GM23338 (cell line): Measurements from ENCODE around the gene RAB8B. TPM values are rescaled to one million over a fixed set of nuclear protein-coding genes. Genes with fewer than 3 reads are reported as not detected.

Source experiments
- ATAC-seq: fragments of 200-7000 bp; cut with Tn5 transposase; 3 replicates; pipeline ENCODE4 v1.9.1; 2020
- DNase-seq: peaks from one replicate; pipeline ENCODE4 v3.0.0-alpha.2; 2015; ENCODE audit warnings: low spot score
- H2AFZ ChIP-seq: fragments of 200-600 bp; sonication (generic); 2 replicates; pipeline ENCODE4 v1.8.0; 2016; ENCODE audit warnings: antibody characterized with exemption, mild to moderate bottlenecking, moderate library complexity
- H3F3A ChIP-seq: fragments of 200-600 bp; sonication (generic); replicated peaks from 2 replicates; pipeline ENCODE4 v1.8.0; 2017; ENCODE audit warnings: antibody characterized with exemption, mixed run types, low read depth
- H3K27ac ChIP-seq: fragments of 200-600 bp; sonication (generic); 2 replicates; pipeline ENCODE4 v1.6.1; 2016; ENCODE audit warnings: low read depth
- H3K27me3 ChIP-seq: fragments of 200-600 bp; sonication (generic); 2 replicates; pipeline ENCODE4 v1.8.0; 2016; ENCODE audit warnings: mild to moderate bottlenecking, mixed run types, moderate library complexity; ENCODE audit not compliant: insufficient read depth
- H3K36me3 ChIP-seq: fragments of 200-600 bp; sonication (generic); 2 replicates; pipeline ENCODE4 v1.8.0; 2016; ENCODE audit warnings: mild to moderate bottlenecking; ENCODE audit not compliant: insufficient read depth
- H3K4me1 ChIP-seq: fragments of 200-600 bp; sonication (generic); 2 replicates; pipeline ENCODE4 v1.8.0; 2016; ENCODE audit warnings: mild to moderate bottlenecking, moderate library complexity; ENCODE audit not compliant: insufficient read depth
- H3K4me2 ChIP-seq: fragments of 200-600 bp; sonication (generic); 2 replicates; pipeline ENCODE4 v1.7.1; 2017; ENCODE audit warnings: mixed run types
- H3K4me3 ChIP-seq: fragments of 200-600 bp; sonication (generic); 2 replicates; pipeline ENCODE4 v1.6.1; 2016; ENCODE audit warnings: mixed run types
- H3K79me2 ChIP-seq: fragments of 200-600 bp; sonication (generic); replicated peaks from 2 replicates; pipeline ENCODE4 v1.8.0; 2017; ENCODE audit warnings: mild to moderate bottlenecking; ENCODE audit not compliant: insufficient read depth
- H3K9me2 ChIP-seq: fragments of 200-600 bp; sonication (generic); 2 replicates; pipeline ENCODE4 v1.8.0; 2017; ENCODE audit not compliant: insufficient read depth
- H4K20me1 ChIP-seq: fragments of 200-600 bp; sonication (generic); replicated peaks from 2 replicates; pipeline ENCODE4 v1.8.0; 2017; ENCODE audit warnings: mild to moderate bottlenecking; ENCODE audit not compliant: insufficient read depth
- H3K27ac Mint-ChIP-seq: 2 replicates; pipeline ENCODE4 v1.8.0; 2020; ENCODE audit warnings: inconsistent platforms, mild to moderate bottlenecking, moderate library complexity, mixed read lengths
- H3K27me3 Mint-ChIP-seq: 3 replicates; pipeline ENCODE4 v1.8.0; 2022; ENCODE audit warnings: low read depth, mild to moderate bottlenecking, moderate library complexity, mixed read lengths, inconsistent platforms; ENCODE audit not compliant: insufficient read depth, poor library complexity
- H3K36me3 Mint-ChIP-seq: 3 replicates; pipeline ENCODE4 v1.8.0; 2021; ENCODE audit warnings: low read depth, mild to moderate bottlenecking, inconsistent platforms, moderate library complexity, mixed read lengths
- H3K4me1 Mint-ChIP-seq: 3 replicates; pipeline ENCODE4 v1.8.0; 2020; ENCODE audit warnings: mild to moderate bottlenecking, inconsistent platforms, mixed read lengths
- H3K4me3 Mint-ChIP-seq: 3 replicates; pipeline ENCODE4 v1.8.0; 2021; ENCODE audit warnings: moderate library complexity, mild to moderate bottlenecking, inconsistent platforms, mixed read lengths
- H3K9me3 Mint-ChIP-seq: 3 replicates; pipeline ENCODE4 v1.8.0; 2020; ENCODE audit warnings: moderate library complexity, mild to moderate bottlenecking, inconsistent platforms, mixed read lengths
- CREB1 ChIP-seq: fragments of 250-450 bp; sonication (Bioruptor Pico); IDR thresholded peaks from 2 replicates; pipeline ENCODE4 v1.5.0; 2020; ENCODE audit warnings: low read depth, mild to moderate bottlenecking, moderate library complexity
- EZH2 ChIP-seq: fragments of 200-600 bp; sonication (generic); IDR thresholded peaks from one replicate; pipeline ENCODE4 v1.8.0; 2017; ENCODE audit warnings: antibody characterized with exemption, mild to moderate bottlenecking, low read depth; ENCODE audit not compliant: unreplicated experiment
- EZH2phosphoT487 ChIP-seq: fragments of 200-600 bp; sonication (generic); IDR thresholded peaks from one replicate; pipeline ENCODE4 v1.8.1; 2018; ENCODE audit warnings: antibody characterized with exemption; ENCODE audit not compliant: unreplicated experiment
- JUNB ChIP-seq: IDR thresholded peaks from one replicate; pipeline ENCODE4 v1.6.1; 2016; ENCODE audit warnings: antibody characterized with exemption; ENCODE audit not compliant: unreplicated experiment
- NANOG ChIP-seq: IDR thresholded peaks from 2 replicates; pipeline ENCODE4 v1.6.1; 2016; ENCODE audit warnings: antibody characterized with exemption, borderline replicate concordance
- POLR2AphosphoS5 ChIP-seq: IDR thresholded peaks from 2 replicates; pipeline ENCODE4 v1.6.1; 2016; ENCODE audit warnings: antibody characterized with exemption, low read depth
- REST ChIP-seq: IDR thresholded peaks from one replicate; pipeline ENCODE4 v1.6.1; 2018; ENCODE audit warnings: antibody characterized with exemption; ENCODE audit not compliant: unreplicated experiment
- STAT1 ChIP-seq: IDR thresholded peaks from one replicate; pipeline ENCODE4 v1.6.1; 2016; ENCODE audit warnings: antibody characterized with exemption; ENCODE audit not compliant: unreplicated experiment
- ZNF114 ChIP-seq: fragments of 250-450 bp; sonication (Bioruptor Pico); IDR thresholded peaks from 2 replicates; pipeline ENCODE4 v1.5.0; 2020; ENCODE audit warnings: mild to moderate bottlenecking, moderate library complexity
- ZNF331 ChIP-seq: fragments of 250-450 bp; sonication (Bioruptor Pico); IDR thresholded peaks from 2 replicates; pipeline ENCODE4 v1.5.0; 2020; ENCODE audit warnings: low read depth, mild to moderate bottlenecking, moderate library complexity
- ZNF462 ChIP-seq: fragments of 250-450 bp; sonication (Bioruptor Pico); IDR thresholded peaks from 2 replicates; pipeline ENCODE4 v1.5.0; 2020; ENCODE audit warnings: mild to moderate bottlenecking, moderate library complexity
- polyA plus RNA-seq: library from polyadenylated mRNA; unstranded; fragments of >200 nt; fragmentation: Nextera tagmentation; extraction: Ambion mirVana; gene quantifications from 2 replicates; pipeline ENCODE4 v1.2.1, GENCODE V29; 2016
- total RNA-seq: library from RNA; depleted of rRNA; stranded (reverse); fragments of >200 nt; shearing (Covaris generic); gene quantifications from 2 replicates; pipeline ENCODE4 v1.2.3, GENCODE V29; 2014
- TF ChIP-seq, protein P1 (sequence below): IDR thresholded peaks from 2 replicates; pipeline ENCODE4 v1.6.1; 2016; ENCODE audit warnings: antibody characterized with exemption
- TF ChIP-seq, protein P2 (sequence below), 2 experiments: fragments of 200-600 bp in 1 of 2; sonication (generic) in 1 of 2; conservative IDR thresholded peaks; 2 replicates each; pipeline versions ENCODE4 v1.5.1 to v1.6.1; 2016 to 2017; ENCODE audit warnings: antibody characterized with exemption in 2 of 2, low read depth in 2 of 2, mild to moderate bottlenecking in 2 of 2, moderate library complexity in 1 of 2

The RAB8B gene
- total and polyA plus RNA-seq, 2 experiments from 2014 or later = 23.2 to 41.7 TPM

GRCh38 chr15:63198371-63199250 is 9.2 kb downstream of the RAB8B start:
- Histone ChIP-seq H3K27me3 (no peaks in the 10 kb centered on the region), H3K4me1 (peaks cover 57% of the 10 kb centered on the region), H2AFZ (no peak overlapping the region), H3K4me3 (no peak overlapping the region), H4K20me1 (no peaks in the 10 kb centered on the region), H3K27ac (peak overlapping the region; percentile 60), H3K79me2 (peaks cover 93% of the 10 kb centered on the region), H3F3A (no peaks in the 10 kb centered on the region), H3K4me2 (peak overlapping the region; percentile 3; the same call in 1 of the 2 replicates), H3K36me3 (no peaks in the 10 kb centered on the region), H3K9me2 (no peaks in the 10 kb centered on the region)
- DNase-seq (no peak), ATAC-seq (peak; percentile 25; the same call in 1 of the 3 replicates)
- H3K4me3 Mint-ChIP-seq = no peak overlapping the region
- peaks cover 67% of the 10 kb centered on the region for H3K4me1 Mint-ChIP-seq
- H3K36me3 Mint-ChIP-seq = no peaks in the 10 kb centered on the region
- H3K27ac Mint-ChIP-seq = no peak overlapping the region
- peaks cover 3% of the 10 kb centered on the region for H3K27me3 Mint-ChIP-seq
- TF ChIP-seq, protein P1, sequence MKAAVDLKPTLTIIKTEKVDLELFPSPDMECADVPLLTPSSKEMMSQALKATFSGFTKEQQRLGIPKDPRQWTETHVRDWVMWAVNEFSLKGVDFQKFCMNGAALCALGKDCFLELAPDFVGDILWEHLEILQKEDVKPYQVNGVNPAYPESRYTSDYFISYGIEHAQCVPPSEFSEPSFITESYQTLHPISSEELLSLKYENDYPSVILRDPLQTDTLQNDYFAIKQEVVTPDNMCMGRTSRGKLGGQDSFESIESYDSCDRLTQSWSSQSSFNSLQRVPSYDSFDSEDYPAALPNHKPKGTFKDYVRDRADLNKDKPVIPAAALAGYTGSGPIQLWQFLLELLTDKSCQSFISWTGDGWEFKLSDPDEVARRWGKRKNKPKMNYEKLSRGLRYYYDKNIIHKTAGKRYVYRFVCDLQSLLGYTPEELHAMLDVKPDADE = no peak
- TF ChIP-seq ZNF331 (CRISPR knock-in tag) = no peak
- TF ChIP-seq, protein P2, sequence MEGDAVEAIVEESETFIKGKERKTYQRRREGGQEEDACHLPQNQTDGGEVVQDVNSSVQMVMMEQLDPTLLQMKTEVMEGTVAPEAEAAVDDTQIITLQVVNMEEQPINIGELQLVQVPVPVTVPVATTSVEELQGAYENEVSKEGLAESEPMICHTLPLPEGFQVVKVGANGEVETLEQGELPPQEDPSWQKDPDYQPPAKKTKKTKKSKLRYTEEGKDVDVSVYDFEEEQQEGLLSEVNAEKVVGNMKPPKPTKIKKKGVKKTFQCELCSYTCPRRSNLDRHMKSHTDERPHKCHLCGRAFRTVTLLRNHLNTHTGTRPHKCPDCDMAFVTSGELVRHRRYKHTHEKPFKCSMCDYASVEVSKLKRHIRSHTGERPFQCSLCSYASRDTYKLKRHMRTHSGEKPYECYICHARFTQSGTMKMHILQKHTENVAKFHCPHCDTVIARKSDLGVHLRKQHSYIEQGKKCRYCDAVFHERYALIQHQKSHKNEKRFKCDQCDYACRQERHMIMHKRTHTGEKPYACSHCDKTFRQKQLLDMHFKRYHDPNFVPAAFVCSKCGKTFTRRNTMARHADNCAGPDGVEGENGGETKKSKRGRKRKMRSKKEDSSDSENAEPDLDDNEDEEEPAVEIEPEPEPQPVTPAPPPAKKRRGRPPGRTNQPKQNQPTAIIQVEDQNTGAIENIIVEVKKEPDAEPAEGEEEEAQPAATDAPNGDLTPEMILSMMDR (conservative IDR thresholded peaks at IDR 0.05; ENCODE audit: low read depth in 2 of 2) = no peak
- TF ChIP-seq STAT1 = no peak
- no peak for TF ChIP-seq EZH2
- no peak for TF ChIP-seq CREB1 (CRISPR knock-in tag)
- no peak for TF ChIP-seq NANOG
- TF ChIP-seq JUNB = no peak
- TF ChIP-seq REST = no peak
- no peak for TF ChIP-seq EZH2phosphoT487
- TF ChIP-seq POLR2AphosphoS5 = no peak
- no peak for TF ChIP-seq ZNF114 (CRISPR knock-in tag)
- no peak for TF ChIP-seq ZNF462 (CRISPR knock-in tag)
- H3K9me3 Mint-ChIP-seq = no peaks in the 10 kb centered on the region
